Left ventricle myocardium superior (tissue), 1 donor: Measurements from ENCODE around the gene CRYGS. TPM values are rescaled to one million over a fixed set of nuclear protein-coding genes. Genes with fewer than 3 reads are reported as not detected.
"Not testable (repeated sequence)": the region's sequence is repeated elsewhere in the genome, so short reads cannot be mapped to it uniquely, and the experiment has no call there.

Source experiments
- ATAC-seq: fragments of 200-7000 bp; cut with Tn5 transposase; one replicate; pipeline ENCODE4 v1.9.1; 2020; ENCODE audit warnings: mild to moderate bottlenecking, moderate library complexity
- DNase-seq: peaks from one replicate; pipeline ENCODE4 v3.0.0-alpha.2; 2020
- intact Hi-C: fragments of 100-400 bp; cut with micrococcal nuclease; formaldehyde crosslinking; loops from one replicate; pipeline ENCODE4 v1.11.0; 2022
- total RNA-seq: library from RNA; stranded (reverse); fragmentation: NEBNext Ultra II Directional; extraction: Animal tissue kit (Norgen Biotek cat#: 25700); gene quantifications from one replicate; pipeline ENCODE4 v1.2.1, GENCODE V29; 2021
- donor health status: DM: no; HTN: yes; CAD: no; lungs with severe emphysema.

The CRYGS gene
- total RNA-seq, 1 donor from 2014 or later, result 0.55 TPM

GRCh38 chr3:186567072-186567921, 23.1 kb upstream of the CRYGS start, which contains the start of gene TBCCD1:
Gene TBCCD1 (minus strand): TSS chr3:186567339. CDS start chr3:186564329, 3,010 bp downstream.
- intact Hi-C loops, result no loop called here
- DNase-seq, result peak; percentile 95

GRCh38 chr3:186566772-186567071, 22.5 kb upstream of the CRYGS start:
- intact Hi-C loops, result no loop called here
- ATAC-seq, result no peak
- no peak for DNase-seq

More at GRCh38 chr3:186567072-186567921, 23.1 kb upstream of the CRYGS start, which contains the start of gene TBCCD1:
- ATAC-seq, result peak; percentile 84

DNA sequence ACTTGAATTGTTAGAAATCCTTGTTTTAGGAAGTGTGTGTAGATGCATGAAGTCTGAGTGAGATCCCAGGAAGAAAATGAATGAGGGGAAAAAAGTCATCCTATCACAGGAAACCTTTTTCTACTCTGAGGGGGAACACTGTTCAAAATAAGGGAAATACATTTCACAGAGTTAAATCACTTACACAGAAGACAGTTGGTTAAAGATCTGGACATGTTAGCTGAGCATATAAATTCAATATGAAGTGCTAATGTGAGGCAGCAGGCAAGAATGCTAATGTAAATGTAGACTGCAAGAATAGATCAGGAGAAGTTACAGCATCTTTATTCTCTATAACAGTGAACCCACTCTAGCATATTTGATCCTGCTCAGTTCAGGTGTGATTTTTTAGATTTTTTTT, 20.4 kb upstream of the CRYGS start:
- DNase-seq (no peak), ATAC-seq (no peak)
- intact Hi-C loops, result no loop called here

DNA sequence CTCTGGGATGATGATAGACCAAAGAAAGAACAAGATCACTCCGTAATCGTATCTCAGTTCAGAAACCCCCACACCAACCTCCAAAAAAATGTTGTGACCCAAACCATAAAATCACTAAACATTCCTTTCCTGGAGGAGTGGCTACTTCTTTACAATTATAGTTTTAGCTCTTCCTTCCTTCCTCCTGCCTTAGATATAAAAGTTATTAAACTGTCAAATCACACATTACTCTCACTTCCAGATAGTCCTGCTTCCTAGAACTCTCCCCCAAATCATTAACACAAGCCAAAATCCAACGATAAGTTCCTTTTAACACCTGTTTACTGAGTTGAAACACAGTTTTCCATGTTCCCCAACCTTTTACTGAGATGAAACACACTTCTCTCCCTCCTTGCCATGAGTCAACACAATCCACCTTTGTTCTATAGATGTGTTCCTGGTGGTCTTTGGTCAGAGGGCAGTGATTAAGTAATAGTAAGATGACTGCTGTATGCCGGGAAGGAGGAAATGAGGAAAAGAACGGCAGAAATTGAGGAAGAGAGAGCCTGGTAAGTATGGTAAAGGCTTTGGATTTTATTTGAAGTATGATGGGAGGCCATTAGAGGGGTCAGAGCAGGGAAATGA, 8.3 kb upstream of the CRYGS start:
- intact Hi-C loops, result no loop called here

DNA sequence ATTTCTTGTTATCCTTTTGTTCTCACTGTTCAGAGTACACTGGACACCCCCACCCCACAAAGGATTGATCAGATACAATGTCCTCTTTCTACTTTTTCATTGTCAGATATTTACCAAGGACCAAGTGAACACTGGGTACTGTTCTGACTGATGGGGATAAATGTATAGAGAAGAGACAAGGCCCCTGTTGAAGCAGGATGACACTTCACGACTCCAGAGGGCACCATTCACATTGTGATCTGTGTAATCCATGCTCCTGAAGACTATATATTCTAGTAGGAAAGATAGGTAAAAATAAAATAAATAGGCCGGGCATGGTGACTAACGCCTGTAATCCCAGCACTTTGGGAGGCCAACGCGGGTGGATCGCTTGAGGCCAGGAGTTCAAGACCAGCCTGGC, 7.2 kb upstream of the CRYGS start:
- DNase-seq (no peak), ATAC-seq (no peak)
- intact Hi-C loops, result no loop called here

More for the DNA sequence above, 8.3 kb upstream of the CRYGS start:
- no peak for ATAC-seq
- DNase-seq, result no peak

GRCh38 chr3:186549497-186549896, 5.3 kb upstream of the CRYGS start:
- intact Hi-C loops, result loop anchor here (10.0 kb wide), 2 partner anchors 295 to 575 kb away; no protein-coding TSS in a partner anchor
- DNase-seq, result no peak
- no peak for ATAC-seq

GRCh38 chr3:186540835-186541226, 3.3 kb downstream of the CRYGS start:
- DNase-seq (no peak), ATAC-seq (no peak)
- intact Hi-C loops, result loop anchor here (10.0 kb wide), 2 partner anchors 286 to 566 kb away; no protein-coding TSS in a partner anchor

- intact Hi-C loops, result loop anchor here (10.0 kb wide), 2 partner anchors 286 to 566 kb away; no protein-coding TSS in a partner anchor
- no peak for DNase-seq
- ATAC-seq, result peak; percentile 83
These were observed 3.9 kb downstream of the CRYGS start for GRCh38 chr3:186540221-186540834.

- intact Hi-C loops, result no loop called here
- ATAC-seq, result no peak
- DNase-seq, result no peak
These were observed 5.4 kb downstream of the CRYGS start for GRCh38 chr3:186538779-186539178.

DNA sequence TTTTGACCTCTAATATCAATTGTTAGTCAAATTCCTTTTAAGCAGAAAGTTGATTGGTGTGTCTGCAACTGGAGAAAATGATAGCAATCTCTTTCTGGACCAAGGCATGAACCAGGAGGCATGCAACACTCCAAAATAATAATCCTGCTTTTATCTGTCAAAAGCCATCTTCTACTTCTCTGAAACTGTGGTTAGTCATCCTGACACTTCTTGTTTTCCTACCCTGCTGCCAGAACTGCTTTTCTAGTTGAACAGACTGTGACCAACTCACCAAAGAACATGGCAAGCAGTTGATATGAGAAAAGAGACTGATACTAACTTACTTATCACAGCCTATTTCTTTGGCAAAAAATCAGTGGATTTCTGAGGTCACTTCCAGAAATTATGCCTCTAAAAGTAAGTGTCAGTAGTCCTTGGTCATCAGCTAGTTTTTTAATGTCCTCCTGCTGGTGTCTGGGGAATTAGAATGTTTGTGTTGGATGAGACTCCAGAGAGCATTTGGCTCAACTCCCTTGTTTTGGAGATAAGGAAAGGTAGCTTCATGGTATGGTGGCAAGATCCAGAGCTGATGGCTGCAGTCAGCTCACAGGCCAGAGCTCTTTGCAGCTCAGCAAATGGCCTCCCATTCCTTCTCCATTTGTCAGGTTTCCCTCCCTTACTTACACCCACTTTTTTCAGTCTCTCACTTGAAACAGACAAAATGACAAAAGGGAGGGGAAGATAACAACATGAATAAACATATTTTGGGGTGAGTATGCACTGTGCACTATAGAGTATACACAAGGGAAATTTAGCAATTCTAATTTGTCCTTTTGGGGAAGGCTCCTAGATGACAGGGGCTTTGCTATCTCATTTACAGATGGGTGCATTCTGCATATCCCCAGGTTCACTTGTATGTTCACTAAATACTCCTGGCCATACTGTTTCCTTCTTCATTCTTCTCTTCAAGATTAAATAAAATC, 7.0 kb downstream of the CRYGS start:
- peak; percentile 50 for ATAC-seq
- DNase-seq, result no peak
- intact Hi-C loops, result no loop called here

- DNase-seq (no peak), ATAC-seq (peak; percentile 52)
- intact Hi-C loops, result no loop called here
These were observed 10.0 kb downstream of the CRYGS start for GRCh38 chr3:186534113-186534669.

- ATAC-seq (no peak), DNase-seq (no peak)
- intact Hi-C loops, result no loop called here
These were observed 11.5 kb downstream of the CRYGS start for GRCh38 chr3:186532598-186533072.

GRCh38 chr3:186531694-186532093, 12.5 kb downstream of the CRYGS start:
- intact Hi-C loops, DNase-seq, ATAC-seq: not testable (repeated sequence)

- intact Hi-C loops, result no loop called here
- DNase-seq (no peak), ATAC-seq (no peak)
These were observed 13.8 kb downstream of the CRYGS start for GRCh38 chr3:186530415-186530814.

- ATAC-seq, result no peak
- DNase-seq, result no peak
- intact Hi-C loops, result no loop called here
These were observed 14.8 kb downstream of the CRYGS start for GRCh38 chr3:186529201-186529999.

DNA sequence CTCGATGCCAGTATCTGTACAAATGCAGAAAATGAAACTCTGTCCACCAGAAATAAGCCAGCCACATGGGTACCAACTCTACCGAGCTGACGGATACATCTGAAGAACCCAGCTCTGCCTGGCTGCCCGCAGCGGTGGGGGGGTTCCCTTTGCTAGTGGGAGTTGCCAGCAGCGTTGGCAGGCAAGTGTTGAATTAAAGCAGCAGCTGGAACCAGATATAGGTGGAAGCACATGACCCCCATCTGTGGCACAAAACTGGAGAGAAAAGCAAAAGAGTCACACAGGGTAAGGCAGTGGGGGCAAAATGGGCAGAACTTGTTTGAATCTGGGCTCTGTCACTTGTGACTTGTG, 17.9 kb downstream of the CRYGS start:
- no peak for ATAC-seq
- intact Hi-C loops, result no loop called here
- no peak for DNase-seq

- intact Hi-C loops, result no loop called here
- ATAC-seq, result no peak
- DNase-seq, result no peak
These were observed 18.6 kb downstream of the CRYGS start for GRCh38 chr3:186525369-186526255.
